Mucosa of gallbladder (tissue), 1 donor: Measurements from ENCODE around the gene FERMT1. TPM values are rescaled to one million over a fixed set of nuclear protein-coding genes. Genes with fewer than 3 reads are reported as not detected.
"Not testable (repeated sequence)": the region's sequence is repeated elsewhere in the genome, so short reads cannot be mapped to it uniquely, and the experiment has no call there.

Experiments
- DNase-seq: peaks from one replicate; pipeline ENCODE4 v3.0.0-alpha.2; 2020; ENCODE audit warnings: low spot score
- total RNA-seq: library from RNA; stranded (reverse); gene quantifications from one replicate; pipeline ENCODE4 v1.2.1, GENCODE V29; 2021
- donor health status: DM: no; HTN: no; CAD: no.

Gene FERMT1
- total RNA-seq, 1 donor from 2014 or later, result 9.2 TPM

DNA sequence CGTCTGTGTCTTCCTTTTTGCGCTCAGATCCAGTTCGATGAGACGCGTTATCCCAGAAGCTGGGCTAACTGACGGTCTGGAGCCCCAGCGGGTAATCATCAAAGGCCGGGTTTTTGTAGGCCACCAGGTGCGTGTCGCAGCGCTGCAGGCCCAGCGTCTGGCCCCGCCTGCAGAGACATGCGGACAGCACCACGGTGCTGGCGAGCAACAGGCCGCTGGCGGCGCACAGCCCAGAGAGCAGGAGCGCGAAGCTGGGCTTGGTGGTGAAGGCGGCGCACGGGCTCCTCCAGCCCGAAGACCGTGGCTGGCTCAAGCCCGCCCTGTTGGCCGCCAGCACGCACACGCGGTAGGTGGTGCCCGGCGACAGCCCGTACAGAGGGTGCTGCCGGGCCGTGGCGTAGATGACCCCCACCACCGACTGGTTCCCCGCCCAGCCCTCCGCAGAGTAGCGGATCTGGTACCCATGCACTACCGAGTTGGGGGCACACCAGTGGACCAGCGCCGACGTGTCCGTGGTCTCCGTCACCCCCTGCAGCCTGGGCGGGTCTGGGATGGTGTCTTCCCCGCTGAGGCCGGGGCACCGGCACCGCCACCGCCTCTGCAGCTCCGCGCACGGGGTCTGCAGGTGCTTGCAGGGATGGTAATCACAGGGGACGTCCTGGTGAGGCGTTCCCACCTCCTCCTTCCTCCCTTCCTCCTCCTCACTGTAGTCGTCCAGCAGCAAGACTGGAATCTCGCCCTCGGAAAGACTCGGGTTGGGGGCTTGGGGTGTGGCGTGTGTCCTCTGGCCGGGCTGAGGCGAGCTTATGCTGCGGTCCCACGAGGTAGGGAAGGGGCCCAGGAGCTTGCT lies 81.6 kb downstream of the FERMT1 start:
- DNase-seq, result no peak

GRCh38 chr20:6040540-6040939 lies 82.3 kb downstream of the FERMT1 start:
- no peak for DNase-seq

GRCh38 chr20:6039766-6040165 lies 83.1 kb downstream of the FERMT1 start:
- no peak for DNase-seq

GRCh38 chr20:6038256-6038655 lies 84.6 kb downstream of the FERMT1 start:
- DNase-seq, result no peak

GRCh38 chr20:6037082-6037481 lies 85.7 kb downstream of the FERMT1 start:
- DNase-seq, result no peak

- DNase-seq, result no peak
These were observed 86.6 kb downstream of the FERMT1 start for GRCh38 chr20:6036213-6036612.

GRCh38 chr20:6034134-6034969 lies 88.5 kb downstream of the FERMT1 start:
- DNase-seq, result no peak

- DNase-seq, result not testable (repeated sequence)
These were observed 89.9 kb downstream of the FERMT1 start for GRCh38 chr20:6032907-6033306.

DNA sequence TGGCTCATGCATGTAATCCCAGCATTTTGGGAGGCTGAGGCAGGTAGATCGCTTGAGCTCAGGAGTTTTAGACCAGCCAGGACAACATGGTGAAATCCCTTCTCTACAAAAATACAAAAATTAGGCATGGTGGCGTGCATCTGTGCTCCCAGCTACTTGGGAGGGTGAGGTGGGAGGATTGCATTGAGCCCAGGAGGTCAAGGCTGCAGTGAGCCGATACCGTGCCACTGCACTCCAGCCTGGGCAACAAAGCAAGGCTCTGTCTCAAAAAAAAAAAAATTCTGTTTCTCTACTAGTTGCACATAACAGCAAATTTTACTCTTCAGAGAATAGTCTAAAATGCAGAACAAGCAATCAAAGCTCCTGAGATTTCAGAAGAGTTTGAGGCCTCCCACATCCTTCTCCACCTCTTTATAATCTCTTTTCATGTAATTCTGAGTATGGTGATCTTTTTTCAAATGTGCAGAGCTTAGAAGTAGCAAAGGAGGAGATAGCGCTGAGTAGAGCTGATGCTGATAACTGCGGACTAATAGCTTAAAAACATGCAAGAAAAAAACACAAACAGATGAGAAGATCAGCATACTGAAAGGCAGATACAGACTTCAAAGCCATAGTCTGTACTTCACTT lies 92.3 kb downstream of the FERMT1 start:
- DNase-seq, result no peak

DNA sequence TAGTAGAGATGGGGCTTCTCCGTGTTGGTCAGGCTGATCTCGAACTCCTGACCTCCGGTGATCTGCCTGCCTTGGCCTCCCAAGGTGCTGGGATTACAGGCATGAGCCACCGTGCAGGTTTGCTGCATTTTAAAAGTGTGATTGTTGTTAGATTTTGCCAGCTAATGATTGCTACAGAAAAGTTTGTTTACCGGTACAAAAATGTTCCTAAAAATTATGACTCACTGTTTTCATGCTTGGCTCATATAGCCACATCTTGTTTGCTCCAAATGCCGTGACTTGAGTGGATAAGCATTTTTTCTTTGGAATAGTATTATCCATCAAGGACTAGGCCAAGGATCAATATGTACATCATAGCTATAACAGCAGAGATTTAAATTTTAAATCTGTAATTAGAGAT lies 93.3 kb downstream of the FERMT1 start:
- no peak for DNase-seq

- no peak for DNase-seq
These were observed 94.0 kb downstream of the FERMT1 start for GRCh38 chr20:6028818-6029217.

GRCh38 chr20:6026051-6026450 lies 96.8 kb downstream of the FERMT1 start:
- DNase-seq, result no peak

Other genes with a start within 250 kb of the FERMT1 start
- 0.69 TPM for gene CHGB, start 211.5 kb downstream of the FERMT1 start, total RNA-seq
- gene TRMT6, start 172.5 kb downstream of the FERMT1 start, total RNA-seq, result 6.0 TPM
- 4.1 TPM for gene MCM8, start 172.4 kb downstream of the FERMT1 start, total RNA-seq
- gene CRLS1, start 116.9 kb downstream of the FERMT1 start, total RNA-seq, result 51.3 TPM
- gene LRRN4, start 69.0 kb downstream of the FERMT1 start, total RNA-seq, result 0.43 TPM